ENCODE results near the gene RBM48.

- TF ChIP-seq EZH2phosphoT487 (IDR thresholded peaks at IDR 0.05) (no peak), CTCF (IDR thresholded peaks at IDR 0.05) (no peak)
Observed at GRCh38 chr7:92550194-92550593, 21.6 kb downstream of the RBM48 start.

Measured in neural progenitor cell (in vitro differentiated cells).